Lower leg skin (tissue), 4 donors: Measurements from ENCODE around the gene MTHFD2. TPM values are rescaled to one million over a fixed set of nuclear protein-coding genes. Genes with fewer than 3 reads are reported as not detected.
"Not testable (repeated sequence)": the region's sequence is repeated elsewhere in the genome, so short reads cannot be mapped to it uniquely, and the experiment has no call there.

Source experiments
- DNase-seq, 2 donors: peaks; one replicate each; pipeline ENCODE4 v3.0.0-alpha.2; 2019; ENCODE audit warnings: low spot score in 2 of 2
- H3K4me3 ChIP-seq: fragments of 200-600 bp; sonication (generic); 2 replicates; pipeline ENCODE4 v1.5.1; 2017; ENCODE audit warnings: mild to moderate bottlenecking, low read depth; ENCODE audit not compliant: poor library complexity, severe bottlenecking
- POLR2A ChIP-seq, 2 donors: fragments of 450-650 bp; IDR thresholded peaks; one replicate each; pipeline ENCODE4 v1.6.1; 2016 to 2017; ENCODE audit warnings: antibody characterized with exemption in 2 of 2, mild to moderate bottlenecking in 1 of 2, moderate library complexity in 1 of 2
- WGBS, 2 donors: methylation state at CpG; one replicate each; pipeline ENCODE4 v1.1.5; 2018; 5-methylcytosine and 5-hydroxymethylcytosine counted together
- intact Hi-C: fragments of 100-400 bp; cut with DNase I; formaldehyde crosslinking; loops from one replicate; pipeline ENCODE4 v1.15.0; 2023; ENCODE audit warnings: low total_unique reads
- total RNA-seq, 4 donors: library from RNA; depleted of rRNA; stranded (reverse); fragments of >200 nt; gene quantifications; one replicate each; pipeline ENCODE4 v1.1.0, GENCODE V29; 2016
- TF ChIP-seq, protein P1 (sequence below), 3 donors: fragments of 450-650 bp; IDR thresholded peaks; one replicate each; pipeline ENCODE4 v1.5.1; 2016; ENCODE audit warnings: antibody characterized with exemption in 3 of 3, mild to moderate bottlenecking in 3 of 3, moderate library complexity in 2 of 3

Gene MTHFD2
- total RNA-seq, 4 donors from 2014 or later = 12.5 to 31.8 (median 17.5) TPM

DNA sequence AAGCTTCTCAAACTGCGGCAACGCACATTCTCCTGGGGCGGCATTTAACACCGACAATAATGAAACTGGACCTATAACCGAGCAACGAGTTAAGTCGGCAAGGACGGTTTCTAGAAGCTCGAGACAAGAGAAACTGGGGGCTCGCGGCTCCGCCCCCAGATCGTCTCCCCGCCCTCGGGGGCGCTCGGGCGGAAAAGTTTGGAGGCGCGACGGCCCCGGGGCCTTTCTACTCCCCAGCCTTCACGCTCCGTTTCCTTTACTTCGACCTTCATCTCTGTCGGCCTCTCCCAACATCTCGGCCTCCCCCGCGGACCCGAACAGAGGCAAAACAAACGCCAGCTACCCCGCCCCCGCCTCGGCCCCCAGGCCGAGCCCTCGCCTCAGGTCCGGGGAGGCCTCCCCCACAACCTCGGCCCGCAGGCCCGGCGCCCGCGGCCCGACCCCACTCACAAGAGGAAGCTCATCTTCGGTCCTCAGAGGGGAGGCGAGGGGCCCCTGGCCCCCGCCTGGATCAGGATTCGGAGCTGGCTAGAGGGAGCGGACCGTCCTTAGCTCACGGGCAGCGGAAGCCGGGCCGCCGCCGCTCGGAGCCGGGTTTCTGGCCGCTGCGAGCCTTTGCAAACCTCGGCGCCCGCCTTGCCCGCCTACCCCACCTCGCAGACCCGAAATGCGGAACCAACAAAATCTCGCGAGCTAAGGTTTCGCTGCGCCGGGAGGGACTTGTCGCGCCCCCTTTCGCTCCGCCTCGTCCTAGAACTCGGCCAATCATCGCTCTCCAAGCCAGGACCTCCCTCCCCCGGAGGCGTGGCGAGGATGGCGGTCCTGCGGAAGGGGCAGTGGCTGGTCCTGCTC is 20.0 kb upstream of the MTHFD2 start, which contains the start of gene MOB1A:
MOB1A (minus strand) TSS at position 669 of the 852 bp plus-strand sequence; CDS start at position 464, 205 bp downstream.
- intact Hi-C loops = no loop called here
- 0 to 1% methylated on average over 60 to 71 of the region's 84 CpGs for WGBS, 2 donors
- peak within 1 kb of the TSS; percentile 81 for H3K4me3 ChIP-seq
- peak; percentile 97 to 99 for DNase-seq
- peak in 1 of 2 donors; percentile 74 for TF ChIP-seq POLR2A (IDR thresholded peaks at IDR 0.05)
- TF ChIP-seq, protein P1, sequence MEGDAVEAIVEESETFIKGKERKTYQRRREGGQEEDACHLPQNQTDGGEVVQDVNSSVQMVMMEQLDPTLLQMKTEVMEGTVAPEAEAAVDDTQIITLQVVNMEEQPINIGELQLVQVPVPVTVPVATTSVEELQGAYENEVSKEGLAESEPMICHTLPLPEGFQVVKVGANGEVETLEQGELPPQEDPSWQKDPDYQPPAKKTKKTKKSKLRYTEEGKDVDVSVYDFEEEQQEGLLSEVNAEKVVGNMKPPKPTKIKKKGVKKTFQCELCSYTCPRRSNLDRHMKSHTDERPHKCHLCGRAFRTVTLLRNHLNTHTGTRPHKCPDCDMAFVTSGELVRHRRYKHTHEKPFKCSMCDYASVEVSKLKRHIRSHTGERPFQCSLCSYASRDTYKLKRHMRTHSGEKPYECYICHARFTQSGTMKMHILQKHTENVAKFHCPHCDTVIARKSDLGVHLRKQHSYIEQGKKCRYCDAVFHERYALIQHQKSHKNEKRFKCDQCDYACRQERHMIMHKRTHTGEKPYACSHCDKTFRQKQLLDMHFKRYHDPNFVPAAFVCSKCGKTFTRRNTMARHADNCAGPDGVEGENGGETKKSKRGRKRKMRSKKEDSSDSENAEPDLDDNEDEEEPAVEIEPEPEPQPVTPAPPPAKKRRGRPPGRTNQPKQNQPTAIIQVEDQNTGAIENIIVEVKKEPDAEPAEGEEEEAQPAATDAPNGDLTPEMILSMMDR (IDR thresholded peaks at IDR 0.05) = no peak

DNA sequence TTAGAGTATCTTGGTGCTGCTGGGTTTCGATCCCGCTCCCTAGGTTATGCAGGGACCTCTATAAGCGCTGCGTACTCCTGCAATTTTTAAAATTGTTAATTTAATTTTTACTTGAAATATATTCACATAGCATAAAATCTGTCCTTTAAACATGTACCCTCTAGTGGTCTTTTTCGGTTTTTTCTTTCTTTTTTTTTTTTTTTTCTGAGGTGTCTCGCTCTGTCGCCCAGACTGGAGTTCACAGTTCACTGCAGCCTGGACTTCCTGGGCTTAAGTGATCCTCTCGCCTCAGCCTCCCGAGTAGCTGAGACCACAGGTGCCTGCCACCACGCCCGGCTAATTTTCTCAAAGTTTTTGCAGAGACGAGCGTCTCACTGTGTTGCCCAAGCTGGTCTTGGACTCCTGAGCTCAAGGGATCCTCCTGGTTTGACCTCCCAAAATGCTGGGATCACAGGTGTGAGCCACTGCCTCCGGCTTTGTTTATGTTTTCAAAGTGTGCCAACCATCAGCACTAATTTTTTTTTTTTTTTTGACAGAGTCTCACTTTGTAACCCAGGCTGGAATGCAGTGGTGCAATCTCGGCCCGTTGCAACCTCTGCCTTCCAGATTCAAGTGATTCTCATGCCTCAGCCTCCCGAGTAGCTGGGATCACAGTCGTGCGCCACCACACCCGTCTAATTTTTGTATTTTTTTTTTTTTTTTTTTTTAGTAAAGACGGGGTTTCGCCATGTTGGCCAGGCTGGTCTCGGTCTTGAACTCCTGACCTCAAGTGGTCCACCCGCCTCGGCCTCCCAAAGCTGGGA is 19.2 kb upstream of the MTHFD2 start:
- no peak overlapping the region for H3K4me3 ChIP-seq
- DNase-seq = no peak
- WGBS, 2 donors = 44 to 47% methylated on average over 25 of the region's 25 CpGs
- TF ChIP-seq, protein P1 (IDR thresholded peaks at IDR 0.05) = no peak
- no peak for TF ChIP-seq POLR2A (IDR thresholded peaks at IDR 0.05)
- intact Hi-C loops = no loop called here

- no peak for TF ChIP-seq POLR2A (IDR thresholded peaks at IDR 0.05)
- DNase-seq = peak; percentile 64 to 71
- H3K4me3 ChIP-seq = no peak overlapping the region
- intact Hi-C loops = no loop called here
- 36 to 38% methylated on average over 7 of the region's 7 CpGs for WGBS, 2 donors
These were observed 16.7 kb upstream of the MTHFD2 start for GRCh38 chr2:74181739-74182138.

- TF ChIP-seq, protein P1 (IDR thresholded peaks at IDR 0.05) = no peak
- TF ChIP-seq POLR2A (IDR thresholded peaks at IDR 0.05) = no peak
- intact Hi-C loops = no loop called here
- 88 to 91% methylated on average over 2 of the region's 2 CpGs for WGBS, 2 donors
These were observed 14.5 kb upstream of the MTHFD2 start for GRCh38 chr2:74183878-74184277.

GRCh38 chr2:74186038-74186437 is 12.4 kb upstream of the MTHFD2 start:
- WGBS, 2 donors = 78 to 79% methylated on average over 9 of the region's 9 CpGs
- intact Hi-C loops = no loop called here
- TF ChIP-seq POLR2A (IDR thresholded peaks at IDR 0.05) = no peak
- TF ChIP-seq, protein P1 (IDR thresholded peaks at IDR 0.05) = no peak
- DNase-seq = peak; percentile 46 to 80
- no peak overlapping the region for H3K4me3 ChIP-seq

More at GRCh38 chr2:74183878-74184277, 14.5 kb upstream of the MTHFD2 start:
- peak in 1 of 2 donors; percentile 57 for DNase-seq
- no peak overlapping the region for H3K4me3 ChIP-seq

DNA sequence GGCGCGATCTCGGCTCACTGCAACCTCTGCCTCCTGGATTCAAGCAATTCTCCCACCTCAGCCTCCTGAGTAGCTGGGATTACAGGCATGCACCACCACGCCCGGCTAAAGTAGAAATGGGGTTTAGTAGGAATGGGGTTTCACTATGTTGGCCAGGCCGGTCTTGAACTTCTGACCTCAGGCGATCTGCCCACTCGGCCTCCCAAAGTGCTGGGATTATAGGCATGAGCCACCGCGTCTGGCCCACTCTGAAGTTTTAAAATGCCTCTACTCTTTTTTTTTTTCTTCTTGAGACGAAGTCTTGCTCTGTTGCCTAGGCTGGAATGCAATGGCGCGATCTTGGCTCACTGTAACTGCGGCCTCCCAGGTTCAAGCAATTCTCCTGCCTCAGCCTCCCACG is 11.7 kb upstream of the MTHFD2 start:
- WGBS, 2 donors = 94 to 95% methylated on average over 15 of the region's 15 CpGs
- intact Hi-C loops, H3K4me3 ChIP-seq: not testable (repeated sequence)
- peak in 1 of 2 donors; percentile 75 for DNase-seq
